Forelimb muscle (tissue), 1 donor: ENCODE results near the gene KDM2B. TPM values are rescaled to one million over a fixed set of nuclear protein-coding genes. Genes with fewer than 3 reads are reported as not detected.

Experiments
- DNase-seq: peaks from one replicate; pipeline ENCODE4 v3.0.0-alpha.2; 2013; ENCODE audit warnings: low read depth
- polyA plus RNA-seq: library from polyadenylated mRNA; unstranded; fragments of 120-200 nt; gene quantifications from one replicate; pipeline ENCODE4 v1.2.1, GENCODE V29; 2013; ENCODE audit not compliant: insufficient read length

The KDM2B gene
- polyA plus RNA-seq, 1 donor = 22.1 TPM

DNA sequence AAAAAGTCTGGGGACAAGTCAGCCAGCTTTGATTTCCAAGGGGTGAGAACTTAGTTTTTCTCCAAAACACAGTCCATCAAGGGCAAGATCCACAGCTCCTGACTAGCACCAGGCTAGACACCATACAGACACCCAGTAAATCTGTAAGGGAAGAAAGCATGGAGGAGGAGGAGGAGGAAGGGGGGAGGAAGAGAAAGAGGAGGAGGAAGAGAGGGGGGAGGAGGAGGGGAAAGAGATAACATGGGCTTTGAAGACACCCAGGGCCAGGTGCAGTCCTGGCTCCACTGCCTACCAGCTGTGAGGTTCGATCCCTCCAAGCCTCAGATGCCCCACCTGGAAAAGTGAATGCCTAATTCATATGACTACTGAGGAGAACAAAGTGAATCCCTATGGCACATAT lies 18.3 kb downstream of the KDM2B start:
- DNase-seq = no peak

DNA sequence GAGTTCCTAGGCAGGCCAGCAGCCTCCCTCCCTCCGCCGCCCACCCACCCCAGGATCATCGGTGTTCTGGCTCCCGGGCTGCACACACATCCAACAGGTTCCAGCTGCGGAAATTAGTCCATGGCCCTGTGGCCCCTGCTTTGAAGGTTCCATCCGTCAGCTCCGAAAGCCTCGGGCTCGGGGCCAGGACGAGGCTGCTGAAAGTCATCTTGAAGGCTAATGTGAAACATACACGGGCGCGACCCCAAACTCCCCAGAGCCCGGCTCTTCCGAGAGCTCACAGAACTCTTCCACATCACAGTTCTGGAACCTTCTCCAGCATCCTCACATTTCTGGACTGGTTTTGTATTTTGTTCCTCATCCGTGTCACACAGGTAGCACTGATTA lies 19.8 kb downstream of the KDM2B start:
- no peak for DNase-seq

- no peak for DNase-seq
Measured at GRCh38 chr12:121560392-121561008, 20.3 kb downstream of the KDM2B start.

DNA sequence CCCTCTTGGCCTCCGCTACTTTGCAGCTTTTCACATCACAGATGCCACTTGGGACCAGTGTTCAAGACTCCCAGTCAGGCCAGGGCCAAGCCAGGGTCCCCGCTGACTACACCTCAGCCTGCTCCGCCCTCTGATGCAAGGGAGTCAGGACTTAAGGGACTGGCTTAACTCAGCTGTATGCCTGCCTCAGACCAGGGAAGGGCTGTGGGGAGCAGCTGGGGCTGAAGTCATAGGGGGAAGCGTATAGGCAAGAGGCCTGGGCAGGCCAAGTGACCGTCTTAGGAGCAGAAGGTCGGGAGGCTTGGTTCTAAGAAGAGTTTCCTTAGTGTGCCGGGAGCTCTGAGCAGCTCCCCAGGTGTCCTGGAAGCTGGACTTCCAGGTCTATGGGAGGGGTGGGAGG lies 21.9 kb downstream of the KDM2B start:
- no peak for DNase-seq

DNA sequence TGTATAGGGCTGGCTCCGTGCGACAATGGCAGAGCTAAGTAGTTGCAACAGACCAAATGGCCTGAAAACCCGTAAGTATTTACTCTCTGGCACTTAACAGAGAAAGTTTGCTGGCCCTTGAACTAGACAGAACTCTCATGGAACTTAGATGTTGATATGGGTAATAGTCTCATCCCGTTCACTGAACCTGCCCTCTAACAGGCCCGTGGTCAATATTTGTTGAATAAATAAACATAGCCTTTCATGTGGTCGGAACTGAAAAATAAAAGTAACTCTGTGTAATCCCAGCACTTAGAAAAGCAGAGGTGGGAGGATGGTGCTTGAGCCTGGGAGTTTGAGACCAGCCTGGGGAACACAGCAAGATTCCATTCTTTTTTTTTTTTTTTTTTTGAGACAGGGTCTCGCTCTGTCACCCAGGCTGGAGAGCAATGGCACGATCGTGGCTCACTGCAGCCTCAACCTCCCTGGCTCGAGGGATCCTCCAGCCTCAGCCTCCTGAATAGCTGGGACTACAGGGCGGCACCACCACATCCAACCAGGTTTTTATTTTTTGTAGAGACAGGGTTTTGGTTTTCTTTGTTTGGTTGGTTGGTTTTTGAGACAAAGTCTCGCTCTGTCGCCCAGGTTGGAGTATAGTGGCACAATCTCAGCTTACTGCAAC lies 29.7 kb downstream of the KDM2B start:
- DNase-seq = no peak

- no peak for DNase-seq
Measured at GRCh38 chr12:121549075-121549474, 31.7 kb downstream of the KDM2B start.

GRCh38 chr12:121545480-121545879 lies 35.3 kb downstream of the KDM2B start:
- no peak for DNase-seq

GRCh38 chr12:121543786-121544185 lies 37.0 kb downstream of the KDM2B start:
- no peak for DNase-seq

DNA sequence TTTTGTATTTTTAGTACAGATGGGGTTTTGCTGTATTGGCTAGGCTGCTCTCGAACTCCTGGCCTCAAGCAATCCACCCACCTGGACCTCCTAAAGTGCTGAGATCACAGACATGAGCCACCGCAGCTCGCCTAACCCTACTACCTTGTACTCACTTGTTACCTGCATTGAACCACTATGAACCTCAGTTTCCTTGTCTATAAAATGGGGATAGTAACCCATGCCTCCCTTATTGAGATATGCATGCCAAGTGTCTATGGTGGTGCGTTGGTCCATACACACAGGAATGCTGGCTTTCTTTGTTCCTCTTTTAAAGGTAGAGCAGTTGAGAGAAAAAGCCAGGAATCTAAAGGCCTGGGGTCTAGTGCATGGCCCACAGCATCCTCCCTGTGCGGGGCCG lies 40.9 kb downstream of the KDM2B start:
- DNase-seq = no peak

DNA sequence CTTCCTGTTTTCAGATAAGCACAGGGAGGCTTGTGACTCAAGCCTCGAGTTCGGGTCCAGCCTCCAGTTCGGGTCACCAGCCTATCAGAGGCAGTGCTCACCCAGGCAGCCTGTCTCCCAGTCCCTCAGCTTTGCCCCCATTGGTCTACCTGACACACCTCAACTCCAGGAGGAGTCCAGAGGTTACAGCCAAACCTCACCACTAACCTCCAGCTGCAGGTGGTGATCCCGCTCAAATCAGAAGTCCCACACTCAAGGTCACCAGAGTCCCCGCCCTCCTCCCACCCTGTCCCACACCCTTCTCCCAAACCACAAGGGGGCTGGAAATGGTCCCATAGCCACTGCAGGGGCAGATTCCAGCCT lies 42.1 kb downstream of the KDM2B start:
- no peak for DNase-seq

DNA sequence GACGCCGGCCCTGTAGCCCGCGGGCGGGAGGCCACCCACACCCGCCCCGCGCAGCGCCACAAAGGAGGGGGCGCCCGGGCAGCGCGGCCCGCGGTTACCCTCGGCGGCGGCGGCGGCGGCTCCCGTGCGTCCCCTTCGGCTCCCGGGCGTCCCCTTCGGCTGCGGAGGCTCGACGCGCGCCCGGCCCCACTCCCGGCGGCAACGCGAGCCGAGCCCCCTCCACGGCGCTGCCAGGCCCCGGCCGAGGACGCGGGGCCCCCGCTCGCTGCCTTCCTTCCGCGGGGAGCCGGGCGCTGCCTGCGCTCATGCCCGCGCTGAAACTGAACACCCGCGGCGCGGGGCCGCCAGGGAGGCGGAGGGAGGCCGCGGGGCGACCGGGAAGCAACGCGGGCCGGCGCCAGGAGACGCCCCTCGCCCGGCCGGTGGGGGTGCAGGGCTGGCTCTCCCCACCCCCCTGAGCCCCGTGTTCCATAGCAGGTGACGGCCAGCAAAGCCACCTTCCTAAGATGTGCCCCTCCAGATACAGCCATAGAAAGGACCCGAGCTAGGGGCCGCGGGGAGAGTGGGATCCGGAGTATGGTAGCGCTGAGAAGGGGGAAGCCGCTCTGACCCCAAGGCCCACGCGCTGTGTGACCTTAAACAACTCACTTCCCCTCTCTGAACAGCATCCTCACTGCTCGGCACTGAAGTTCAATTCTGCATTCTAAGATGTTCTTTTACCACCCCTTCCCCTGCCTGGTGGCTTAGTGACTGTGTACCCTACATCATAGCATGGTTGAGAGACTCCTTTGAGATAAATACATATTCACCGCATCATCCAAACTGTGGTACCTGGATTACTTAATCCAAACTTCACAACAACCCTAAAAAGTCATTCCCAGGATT lies 42.8 kb downstream of the KDM2B start:
- DNase-seq = no peak

GRCh38 chr12:121536899-121537813 lies 43.7 kb downstream of the KDM2B start:
- DNase-seq = peak; percentile 39

GRCh38 chr12:121536054-121536898 lies 44.5 kb downstream of the KDM2B start:
- DNase-seq = peak; percentile 74

DNA sequence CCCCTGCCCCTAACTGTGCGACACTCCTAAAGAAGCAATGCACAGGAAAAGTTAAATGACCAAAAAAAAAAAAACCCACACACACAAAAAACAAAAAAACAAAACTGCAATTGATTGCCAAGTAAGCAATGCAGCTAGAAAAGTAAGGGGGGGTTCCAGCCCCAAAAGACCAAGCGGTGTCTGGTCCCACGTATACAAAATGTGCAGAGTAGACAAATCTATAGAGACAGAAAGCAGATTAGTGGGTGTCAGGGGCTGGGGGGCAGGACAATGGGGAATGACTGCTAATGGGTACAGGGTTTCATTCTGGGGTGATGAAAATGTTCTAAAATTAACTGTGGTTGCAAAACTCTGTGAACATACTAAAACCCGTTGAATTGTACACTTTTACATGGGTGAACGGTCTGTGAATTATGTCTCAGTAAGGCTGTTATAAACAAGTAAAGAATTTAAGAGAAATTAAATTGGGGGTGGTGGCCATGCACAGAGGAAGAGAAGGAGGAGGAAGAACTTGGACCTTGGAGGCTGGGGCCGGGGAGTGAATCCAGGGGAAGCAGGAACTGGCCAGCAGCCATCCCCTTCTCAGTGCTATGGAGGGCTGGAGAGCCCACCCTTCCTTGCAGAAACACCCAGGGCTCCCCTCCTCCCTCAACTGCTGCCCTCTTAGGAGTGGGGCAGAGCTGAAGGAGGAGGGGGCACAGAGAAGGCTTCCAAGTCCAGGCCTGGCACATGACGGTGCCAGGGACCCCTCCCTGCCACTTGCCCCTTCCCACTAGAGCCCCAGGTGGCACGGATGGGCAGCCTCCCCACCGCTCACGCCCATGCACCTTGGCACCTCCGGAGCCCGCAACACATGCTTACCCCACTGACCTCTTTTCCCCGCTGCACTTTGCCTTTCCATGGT lies 45.4 kb downstream of the KDM2B start:
- no peak for DNase-seq

DNA sequence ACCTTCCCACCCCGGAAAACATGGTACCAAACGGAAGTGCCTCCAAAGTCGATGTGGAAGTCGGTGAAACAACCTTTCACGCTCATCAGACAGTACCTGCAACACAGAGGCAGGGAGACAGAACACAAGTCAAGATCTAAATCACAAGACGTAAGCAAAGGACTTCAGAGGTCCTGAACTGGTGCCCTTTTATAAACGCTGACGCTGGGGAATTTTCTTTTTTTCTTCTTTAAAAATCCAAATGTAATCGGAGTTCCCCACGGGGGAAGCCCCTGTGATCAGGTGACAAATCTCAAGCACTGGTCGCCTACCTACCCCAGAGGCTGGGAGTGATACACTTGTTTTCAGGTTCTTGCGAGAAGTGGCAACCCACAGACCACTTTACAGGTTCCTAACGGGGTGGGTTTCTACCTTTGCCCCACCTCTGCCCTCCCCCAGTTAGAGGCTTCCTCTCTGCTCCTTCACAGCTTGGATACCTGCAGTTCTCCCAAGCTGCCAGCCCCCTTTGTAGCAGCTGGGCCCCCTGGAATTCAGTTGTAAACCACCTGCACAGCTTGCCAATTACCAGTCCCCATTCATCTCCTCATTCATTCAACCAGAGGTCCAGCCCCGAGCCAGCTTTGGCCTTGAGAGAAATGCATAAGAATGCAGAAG lies 46.2 kb downstream of the KDM2B start:
- no peak for DNase-seq

GRCh38 chr12:121533394-121534090 lies 47.3 kb downstream of the KDM2B start:
- no peak for DNase-seq

- no peak for DNase-seq
Measured at GRCh38 chr12:121532503-121533393, 48.1 kb downstream of the KDM2B start.

DNA sequence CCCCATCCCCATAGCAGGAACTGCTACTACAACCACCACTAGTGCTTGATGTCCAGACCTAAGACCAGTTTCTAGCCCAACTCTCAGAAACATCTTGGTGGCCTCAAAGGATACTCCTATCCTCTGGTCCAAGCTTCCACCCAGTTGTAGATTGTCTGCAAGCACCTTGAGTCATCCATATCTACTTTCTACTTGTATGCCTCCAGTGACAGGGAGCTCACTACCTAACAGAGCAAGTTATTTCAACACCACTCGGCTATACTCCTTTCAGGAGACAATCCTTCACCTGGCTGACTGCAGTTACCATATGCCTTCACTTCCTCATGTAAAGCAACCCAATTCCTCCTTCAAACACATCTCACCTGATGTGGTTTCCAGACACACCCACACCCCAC lies 49.5 kb downstream of the KDM2B start:
- no peak for DNase-seq
